ENCODE measurements around the gene JADE1. TPM values are rescaled to one million over a fixed set of nuclear protein-coding genes. Genes with fewer than 3 reads are reported as not detected.

Gene JADE1
- polyA plus RNA-seq, 2 of the 4 experiments (the other 2 are of a cell fraction), result 23.7 to 54.6 TPM

DNA sequence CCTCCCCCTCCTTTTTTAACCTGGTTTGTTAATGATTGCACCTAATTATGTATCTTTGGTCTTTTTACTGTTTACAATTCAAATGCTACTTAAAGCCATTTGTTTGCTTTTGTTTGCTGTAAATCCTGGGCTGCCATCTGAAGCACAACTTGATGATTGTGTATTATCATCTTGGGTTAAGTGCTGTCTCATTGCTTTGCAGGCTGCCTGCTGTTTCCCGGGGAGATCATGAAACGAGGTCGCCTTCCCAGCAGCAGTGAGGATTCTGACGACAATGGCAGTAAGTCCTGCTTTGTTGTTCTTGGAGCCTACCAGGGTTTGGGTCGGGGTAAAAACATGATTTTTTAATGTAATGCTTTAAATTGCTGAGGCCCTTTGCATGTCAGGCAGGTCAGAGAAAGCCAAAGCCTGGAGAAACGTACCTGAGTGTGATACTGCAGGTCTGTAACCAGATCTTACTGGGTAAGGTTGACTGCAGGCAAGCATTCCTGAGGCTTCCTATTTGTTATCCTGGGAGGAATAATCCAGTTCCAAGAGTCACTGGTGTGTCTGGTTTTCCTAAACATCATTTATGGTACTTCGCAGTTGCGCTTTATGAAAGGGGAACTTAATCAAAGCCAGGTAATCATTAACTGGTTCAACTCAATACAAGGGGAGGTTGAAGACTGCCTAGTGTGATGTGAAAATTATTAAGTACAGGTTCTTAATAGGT lies 22.2 kb downstream of the JADE1 start:
- peak overlapping the region; percentile 2 to 57; a peak in 4 of 6 replicates for H3K27ac ChIP-seq
- POLR2A ChIA-PET, result no interaction called here
- peaks cover 47% of the 10 kb centered on the region for H3K4me1 ChIP-seq
- DNase-seq (ENCODE audit: low read depth in 1 of 2, low spot score in 1 of 2), result peak in 1 of 2 experiments; percentile 41
- H3K9me3 ChIP-seq, result no peaks in the 10 kb centered on the region
- no peak for FAIRE-seq
- ATAC-seq, result peak in 1 of 2 experiments; percentile 27; a peak in 2 of 6 replicates
- 43% methylated on average over 8 of the region's 8 CpGs for WGBS (ENCODE audit: missing lambda C conversion rate)
- H3K4me3 ChIP-seq, result no peak overlapping the region
- CTCF ChIA-PET, result interaction anchor here (0.5 to 1.5 kb wide), 4 partner anchors 27 to 378 kb away, joined by 3 to 5 read pairs (median 3); no protein-coding TSS in a partner anchor
- peak; percentile 13 for TF ChIP-seq MAFK (IDR thresholded peaks at IDR 0.05; ENCODE audit: partially characterized antibody)
- TF ChIP-seq NR3C1 (IDR thresholded peaks at IDR 0.05), result no peak
- peak overlapping the region; percentile 65 for H3K4me2 ChIP-seq

DNA sequence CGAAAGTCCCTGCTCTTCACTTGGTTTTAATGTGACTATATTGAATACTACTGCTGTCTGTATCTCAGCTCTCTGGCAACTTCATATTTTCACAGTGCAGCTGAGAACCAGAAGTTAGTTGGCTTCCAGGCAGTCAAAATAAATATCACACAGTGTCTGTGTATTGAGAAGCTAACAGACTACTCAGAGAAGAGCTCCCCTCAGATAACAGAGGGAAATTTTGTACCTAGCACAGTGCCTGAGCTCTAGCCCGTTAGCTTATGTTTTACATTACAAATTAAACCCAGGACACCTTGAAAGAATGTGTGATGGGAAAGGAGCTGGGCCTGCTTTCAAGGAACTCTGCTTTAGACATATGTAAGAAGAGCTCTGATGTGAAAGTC lies 22.7 kb downstream of the JADE1 start:
- Histone ChIP-seq H3K4me2 (no peak overlapping the region), H3K27ac (peak overlapping the region in 1 of 2 experiments; percentile 57; a peak in 1 of 6 replicates), H3K9me3 (no peaks in the 10 kb centered on the region), H3K4me3 (no peak overlapping the region), H3K4me1 (peaks cover 45% of the 10 kb centered on the region)
- WGBS (ENCODE audit: missing lambda C conversion rate), result 52% methylated on average over 2 of the region's 2 CpGs
- CTCF ChIA-PET, result interaction anchor here (0.5 to 1.5 kb wide), 3 partner anchors 26 to 378 kb away, joined by 3 to 5 read pairs (median 3); no protein-coding TSS in a partner anchor
- no peak for FAIRE-seq
- POLR2A ChIA-PET, result no interaction called here
- DNase-seq (ENCODE audit: low read depth in 1 of 2, low spot score in 1 of 2), result no peak
- no peak for ATAC-seq
- TF ChIP-seq NR3C1 (IDR thresholded peaks at IDR 0.05) (no peak), HOXB13 (CRISPR knock-in tag; IDR thresholded peaks at IDR 0.05; ENCODE audit: low read depth) (no peak)

DNA sequence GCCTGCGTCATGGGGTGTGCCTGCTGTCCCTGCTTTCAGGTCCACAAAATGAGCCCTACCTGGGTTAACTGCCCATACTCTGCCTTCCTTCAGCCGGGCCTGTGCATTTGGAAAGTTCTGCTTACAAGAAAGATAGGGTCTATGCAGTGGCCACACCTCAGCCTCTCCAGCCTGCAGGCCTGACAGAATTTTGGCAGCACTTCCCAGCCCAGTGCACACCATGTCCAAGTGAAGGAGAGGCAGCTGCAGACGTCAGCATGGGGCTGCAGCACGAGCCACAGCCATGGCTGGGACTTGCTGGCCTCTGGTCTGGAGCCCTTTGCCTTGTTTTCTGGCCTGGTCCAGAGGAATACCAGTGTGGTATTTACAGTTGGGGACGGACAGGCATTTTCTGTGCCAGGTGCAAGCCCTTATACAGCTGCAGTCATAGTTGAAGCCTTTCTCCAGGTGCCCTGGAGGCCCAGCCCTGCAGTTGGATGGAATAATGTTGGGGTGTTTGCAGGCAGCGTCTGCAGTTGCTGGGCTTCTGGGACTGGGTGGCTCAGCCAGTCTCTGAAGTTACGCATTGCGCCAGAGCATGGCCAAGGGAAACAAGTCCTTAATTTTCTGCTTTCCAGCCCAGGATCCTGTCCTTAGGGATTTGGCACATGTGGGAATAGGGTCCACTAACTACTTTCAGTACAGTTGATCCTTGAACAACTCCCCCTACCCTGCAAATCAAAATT lies 26.2 kb downstream of the JADE1 start:
- FAIRE-seq, result no peak
- POLR2A ChIA-PET, result no interaction called here

DNA sequence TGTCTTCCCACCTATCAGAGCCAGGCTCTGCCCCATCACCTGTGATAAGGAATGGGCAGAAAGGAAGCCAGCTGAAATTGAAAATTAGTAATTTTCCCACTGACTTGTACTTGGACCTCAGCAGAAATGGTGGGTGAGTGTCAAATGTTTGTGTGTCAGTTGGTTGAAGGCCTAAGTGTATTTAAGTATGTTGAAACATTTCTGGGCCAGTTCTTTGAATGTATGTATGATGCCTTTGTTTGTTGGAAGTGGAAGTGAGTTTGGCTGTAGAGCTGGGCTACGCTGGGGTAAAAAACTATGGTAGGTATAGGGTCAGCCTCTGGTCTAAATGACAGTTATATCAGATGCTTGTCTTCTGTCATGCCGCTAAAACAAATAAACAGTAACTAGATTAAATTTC lies 27.7 kb downstream of the JADE1 start:
- no peak overlapping the region for H3K4me3 ChIP-seq
- WGBS (ENCODE audit: missing lambda C conversion rate), result 98% methylated on average over 2 of the region's 2 CpGs
- TF ChIP-seq, protein P1, sequence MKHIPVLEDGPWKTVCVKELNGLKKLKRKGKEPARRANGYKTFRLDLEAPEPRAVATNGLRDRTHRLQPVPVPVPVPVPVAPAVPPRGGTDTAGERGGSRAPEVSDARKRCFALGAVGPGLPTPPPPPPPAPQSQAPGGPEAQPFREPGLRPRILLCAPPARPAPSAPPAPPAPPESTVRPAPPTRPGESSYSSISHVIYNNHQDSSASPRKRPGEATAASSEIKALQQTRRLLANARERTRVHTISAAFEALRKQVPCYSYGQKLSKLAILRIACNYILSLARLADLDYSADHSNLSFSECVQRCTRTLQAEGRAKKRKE (CRISPR knock-in tag; IDR thresholded peaks at IDR 0.05; ENCODE audit: low read depth), result no peak
- TF ChIP-seq GATA3 (IDR thresholded peaks at IDR 0.05; ENCODE audit: borderline replicate concordance), result no peak
- TF ChIP-seq EHF (CRISPR knock-in tag; IDR thresholded peaks at IDR 0.05), result no peak
- no peak for TF ChIP-seq CHD4 (IDR thresholded peaks at IDR 0.05; ENCODE audit: borderline replicate concordance)
- no peak for TF ChIP-seq CEBPB (IDR thresholded peaks at IDR 0.05)
- no peak for TF ChIP-seq EP300 (IDR thresholded peaks at IDR 0.05)
- TF ChIP-seq, protein P2, sequence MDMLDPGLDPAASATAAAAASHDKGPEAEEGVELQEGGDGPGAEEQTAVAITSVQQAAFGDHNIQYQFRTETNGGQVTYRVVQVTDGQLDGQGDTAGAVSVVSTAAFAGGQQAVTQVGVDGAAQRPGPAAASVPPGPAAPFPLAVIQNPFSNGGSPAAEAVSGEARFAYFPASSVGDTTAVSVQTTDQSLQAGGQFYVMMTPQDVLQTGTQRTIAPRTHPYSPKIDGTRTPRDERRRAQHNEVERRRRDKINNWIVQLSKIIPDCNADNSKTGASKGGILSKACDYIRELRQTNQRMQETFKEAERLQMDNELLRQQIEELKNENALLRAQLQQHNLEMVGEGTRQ (IDR thresholded peaks at IDR 0.05), result no peak
- no peak for TF ChIP-seq RAD21 (conservative IDR thresholded peaks at IDR 0.05 in 1 of 2, IDR thresholded peaks at IDR 0.05 in 1 of 2)
- no peak for TF ChIP-seq ZC3H11A (IDR thresholded peaks at IDR 0.05)
- TF ChIP-seq RCOR1 (IDR thresholded peaks at IDR 0.05; ENCODE audit: low read depth, low read length), result no peak
- TF ChIP-seq, protein P3, sequence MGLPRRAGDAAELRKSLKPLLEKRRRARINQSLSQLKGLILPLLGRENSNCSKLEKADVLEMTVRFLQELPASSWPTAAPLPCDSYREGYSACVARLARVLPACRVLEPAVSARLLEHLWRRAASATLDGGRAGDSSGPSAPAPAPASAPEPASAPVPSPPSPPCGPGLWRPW (IDR thresholded peaks at IDR 0.05), result no peak
- no peak for TF ChIP-seq HEYL (CRISPR knock-in tag; IDR thresholded peaks at IDR 0.05)
- TF ChIP-seq, protein P4, sequence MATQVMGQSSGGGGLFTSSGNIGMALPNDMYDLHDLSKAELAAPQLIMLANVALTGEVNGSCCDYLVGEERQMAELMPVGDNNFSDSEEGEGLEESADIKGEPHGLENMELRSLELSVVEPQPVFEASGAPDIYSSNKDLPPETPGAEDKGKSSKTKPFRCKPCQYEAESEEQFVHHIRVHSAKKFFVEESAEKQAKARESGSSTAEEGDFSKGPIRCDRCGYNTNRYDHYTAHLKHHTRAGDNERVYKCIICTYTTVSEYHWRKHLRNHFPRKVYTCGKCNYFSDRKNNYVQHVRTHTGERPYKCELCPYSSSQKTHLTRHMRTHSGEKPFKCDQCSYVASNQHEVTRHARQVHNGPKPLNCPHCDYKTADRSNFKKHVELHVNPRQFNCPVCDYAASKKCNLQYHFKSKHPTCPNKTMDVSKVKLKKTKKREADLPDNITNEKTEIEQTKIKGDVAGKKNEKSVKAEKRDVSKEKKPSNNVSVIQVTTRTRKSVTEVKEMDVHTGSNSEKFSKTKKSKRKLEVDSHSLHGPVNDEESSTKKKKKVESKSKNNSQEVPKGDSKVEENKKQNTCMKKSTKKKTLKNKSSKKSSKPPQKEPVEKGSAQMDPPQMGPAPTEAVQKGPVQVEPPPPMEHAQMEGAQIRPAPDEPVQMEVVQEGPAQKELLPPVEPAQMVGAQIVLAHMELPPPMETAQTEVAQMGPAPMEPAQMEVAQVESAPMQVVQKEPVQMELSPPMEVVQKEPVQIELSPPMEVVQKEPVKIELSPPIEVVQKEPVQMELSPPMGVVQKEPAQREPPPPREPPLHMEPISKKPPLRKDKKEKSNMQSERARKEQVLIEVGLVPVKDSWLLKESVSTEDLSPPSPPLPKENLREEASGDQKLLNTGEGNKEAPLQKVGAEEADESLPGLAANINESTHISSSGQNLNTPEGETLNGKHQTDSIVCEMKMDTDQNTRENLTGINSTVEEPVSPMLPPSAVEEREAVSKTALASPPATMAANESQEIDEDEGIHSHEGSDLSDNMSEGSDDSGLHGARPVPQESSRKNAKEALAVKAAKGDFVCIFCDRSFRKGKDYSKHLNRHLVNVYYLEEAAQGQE (IDR thresholded peaks at IDR 0.05), result no peak
- no peak for TF ChIP-seq POLR2AphosphoS2 (conservative IDR thresholded peaks at IDR 0.05; ENCODE audit: low read length)
- TF ChIP-seq HOXA7 (CRISPR knock-in tag; IDR thresholded peaks at IDR 0.05), result no peak
- no peak for TF ChIP-seq CBX8 (IDR thresholded peaks at IDR 0.05)
- TF ChIP-seq FOXS1 (CRISPR knock-in tag; IDR thresholded peaks at IDR 0.05), result no peak
- TF ChIP-seq, protein P5, sequence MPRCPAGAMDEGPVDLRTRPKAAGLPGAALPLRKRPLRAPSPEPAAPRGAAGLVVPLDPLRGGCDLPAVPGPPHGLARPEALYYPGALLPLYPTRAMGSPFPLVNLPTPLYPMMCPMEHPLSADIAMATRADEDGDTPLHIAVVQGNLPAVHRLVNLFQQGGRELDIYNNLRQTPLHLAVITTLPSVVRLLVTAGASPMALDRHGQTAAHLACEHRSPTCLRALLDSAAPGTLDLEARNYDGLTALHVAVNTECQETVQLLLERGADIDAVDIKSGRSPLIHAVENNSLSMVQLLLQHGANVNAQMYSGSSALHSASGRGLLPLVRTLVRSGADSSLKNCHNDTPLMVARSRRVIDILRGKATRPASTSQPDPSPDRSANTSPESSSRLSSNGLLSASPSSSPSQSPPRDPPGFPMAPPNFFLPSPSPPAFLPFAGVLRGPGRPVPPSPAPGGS (IDR thresholded peaks at IDR 0.05), result no peak

More for the DNA sequence above, 26.2 kb downstream of the JADE1 start:
- H3K27ac ChIP-seq, result no peak overlapping the region
- 77% methylated on average over 4 of the region's 8 CpGs for WGBS (ENCODE audit: missing lambda C conversion rate)
- DNase-seq (ENCODE audit: low read depth in 1 of 2, low spot score in 1 of 2) (no peak), ATAC-seq (peak; percentile 10 to 18; a peak in 1 of 6 replicates)
- H3K4me2 ChIP-seq, result no peak overlapping the region
- CTCF ChIA-PET, result interaction anchor here (1.6 kb wide), 1 partner anchor 31 kb away, joined by 4 read pairs; no protein-coding TSS in a partner anchor
- no peak for TF ChIP-seq GATA3 (IDR thresholded peaks at IDR 0.05; ENCODE audit: borderline replicate concordance)
- TF ChIP-seq SREBF2 (IDR thresholded peaks at IDR 0.05), result no peak
- TF ChIP-seq HOXA7 (CRISPR knock-in tag; IDR thresholded peaks at IDR 0.05), result no peak
- no peaks in the 10 kb centered on the region for H3K9me3 ChIP-seq
- peaks cover 57% of the 10 kb centered on the region for H3K4me1 ChIP-seq
- no peak overlapping the region for H3K4me3 ChIP-seq

More for the DNA sequence above, 27.7 kb downstream of the JADE1 start:
- H3K27ac ChIP-seq, result no peak overlapping the region
- no peaks in the 10 kb centered on the region for H3K9me3 ChIP-seq
- H3K4me2 ChIP-seq, result no peak overlapping the region
- peaks cover 49% of the 10 kb centered on the region; the same call in 2 of the 3 replicates for H3K4me1 ChIP-seq
- DNase-seq (ENCODE audit: low read depth in 1 of 2, low spot score in 1 of 2) (no peak), FAIRE-seq (no peak), ATAC-seq (no peak)
- POLR2A ChIA-PET, result interaction anchor here (0.5 kb wide), 1 partner anchor 11 kb away, joined by 6 read pairs; no protein-coding TSS in a partner anchor
- CTCF ChIA-PET, result no interaction called here
